NCI-H2227 (cell line): Measurements from ENCODE around the gene SPATA13.
"Not testable (repeated sequence)": the region's sequence is repeated elsewhere in the genome, so short reads cannot be mapped to it uniquely, and the experiment has no call there.

ENCODE experiments used
- DNase-seq: peaks from one replicate; lab custom pipeline; 2025; ENCODE audit not compliant: unreplicated experiment; lab: John Stamatoyannopoulos, UW

SPATA13 gene

DNA sequence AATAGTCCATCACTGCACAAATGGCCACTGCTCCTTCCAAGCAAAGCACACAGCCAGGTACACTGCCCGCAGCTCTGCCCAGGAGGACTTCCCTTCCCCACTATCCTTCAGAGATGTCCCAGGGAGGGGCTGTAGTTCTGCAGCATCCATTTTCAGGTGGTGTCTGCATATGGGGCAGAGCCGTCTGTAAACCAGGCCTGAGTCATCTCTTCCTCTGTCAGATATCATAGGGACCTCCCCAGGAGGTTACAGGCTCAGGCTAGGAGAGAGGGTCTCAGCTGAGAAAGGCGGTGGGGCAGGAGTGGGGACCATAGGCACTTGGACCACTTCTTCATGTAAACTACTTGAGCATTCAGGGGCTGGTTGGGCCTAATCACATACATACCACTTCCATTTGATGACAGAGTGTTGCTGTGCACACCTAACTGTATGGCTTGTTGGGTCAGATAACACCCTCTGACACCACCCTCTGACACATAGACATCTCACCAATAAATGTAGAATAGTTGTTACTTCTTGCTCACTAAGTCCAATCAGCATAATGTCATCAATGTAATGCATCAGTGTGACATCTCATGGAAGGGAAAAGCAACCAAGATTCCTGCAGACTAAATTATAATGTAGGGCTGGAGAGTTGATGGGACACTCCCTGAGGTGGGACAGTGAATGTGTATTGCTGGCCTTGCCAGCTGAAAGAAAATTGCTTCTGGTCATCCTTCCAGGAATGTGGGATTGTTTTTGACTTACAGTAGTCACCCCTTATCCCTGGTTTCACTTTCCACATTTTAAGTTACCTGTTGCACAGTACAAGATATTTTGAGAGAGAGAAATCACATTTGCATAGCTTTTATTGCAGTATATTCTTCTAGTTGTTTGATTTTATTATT lies 189.5 kb downstream of the SPATA13 start:
- DNase-seq = not testable (repeated sequence)

DNA sequence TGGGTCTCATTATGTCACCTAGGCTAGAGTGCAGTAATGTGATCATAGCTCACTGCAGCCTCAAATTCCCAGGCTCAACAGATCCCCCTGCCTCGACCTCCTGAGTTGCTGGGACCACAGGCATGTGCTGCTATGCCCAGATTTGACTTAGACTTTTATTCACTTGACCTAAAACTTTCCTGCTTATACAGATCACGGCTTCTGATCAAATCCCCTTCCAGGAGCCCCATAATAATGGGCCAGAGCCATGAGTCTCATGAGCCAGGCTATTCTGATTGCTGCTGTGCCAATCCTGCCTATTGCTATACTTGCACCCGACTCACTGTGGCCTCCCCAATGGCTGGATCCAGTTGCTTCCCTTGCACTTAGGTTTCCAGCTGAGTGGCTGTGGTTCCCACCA lies 190.9 kb downstream of the SPATA13 start:
- no peak for DNase-seq

- DNase-seq = no peak
Measured at GRCh38 chr13:24353736-24354135, 193.2 kb downstream of the SPATA13 start.

DNA sequence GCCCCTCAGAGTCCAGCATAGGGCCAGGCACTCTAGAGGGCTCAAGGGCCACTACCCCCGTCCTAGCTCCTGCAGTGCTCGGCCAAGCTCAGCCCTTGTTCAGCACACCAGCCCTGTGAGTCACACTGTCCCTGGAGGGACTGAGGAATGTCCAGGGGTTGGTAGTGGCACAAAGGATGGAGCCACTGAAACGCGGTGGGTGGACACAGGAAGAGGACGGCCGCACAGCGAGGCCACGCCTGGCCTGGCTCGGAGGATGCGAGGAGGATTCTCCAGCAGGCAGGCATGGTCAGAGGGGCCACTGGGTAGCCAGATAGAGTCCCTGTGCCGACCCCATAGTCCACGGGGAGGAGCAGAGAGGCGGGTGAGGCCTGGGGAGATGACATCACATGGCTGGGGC lies 194.6 kb downstream of the SPATA13 start:
- no peak for DNase-seq

DNA sequence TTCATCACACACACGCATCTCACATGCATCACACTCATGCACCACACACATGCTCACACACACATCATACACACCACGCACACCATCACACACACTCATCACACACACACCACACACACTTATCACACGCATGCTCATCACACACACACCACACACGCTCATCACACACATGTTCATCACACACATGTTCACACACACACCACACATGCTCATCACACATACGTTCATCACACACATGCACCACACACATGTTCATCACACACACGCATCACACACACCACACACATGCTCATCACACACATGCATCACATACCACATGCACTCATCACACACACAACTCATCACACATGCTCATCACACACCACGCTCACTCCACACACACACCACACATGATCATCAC lies 195.8 kb downstream of the SPATA13 start:
- no peak for DNase-seq
